ENCODE measurements around the gene ASB7.

Gene ASB7

GRCh38 chr15:100686725-100687473 lies 84.5 kb downstream of the ASB7 start:
- no peak for TF ChIP-seq FOXP2 (optimal IDR thresholded peaks at IDR 0.05; ENCODE audit: control extremely low read depth, extremely low read length, insufficient read depth)
- no peak for TF ChIP-seq EZH2 (IDR thresholded peaks at IDR 0.05)
- TF ChIP-seq POLR2AphosphoS5 (IDR thresholded peaks at IDR 0.05; ENCODE audit: borderline replicate concordance, low read depth, low read length), result no peak
- Histone ChIP-seq H3K27ac (no peak overlapping the region), H3K9me3 (ENCODE audit: low read depth, low read length) (no peaks in the 10 kb centered on the region), H3K36me3 (ENCODE audit: insufficient read depth, low read length) (no peaks in the 10 kb centered on the region), H3K4me3 (no peak overlapping the region), H3K9ac (ENCODE audit: insufficient read length) (no peak overlapping the region)
- no peak for DNase-seq (ENCODE audit: low read depth, low spot score)

GRCh38 chr15:100687582-100688141 lies 85.3 kb downstream of the ASB7 start:
- H3K9me3 ChIP-seq (ENCODE audit: low read depth, low read length), result no peaks in the 10 kb centered on the region
- H3K9ac ChIP-seq (ENCODE audit: insufficient read length), result no peak overlapping the region
- TF ChIP-seq EZH2 (IDR thresholded peaks at IDR 0.05) (no peak), FOXP2 (optimal IDR thresholded peaks at IDR 0.05; ENCODE audit: control extremely low read depth, extremely low read length, insufficient read depth) (no peak), POLR2AphosphoS5 (IDR thresholded peaks at IDR 0.05; ENCODE audit: borderline replicate concordance, low read depth, low read length) (no peak)
- no peak for DNase-seq (ENCODE audit: low read depth, low spot score)
- no peak overlapping the region for H3K27ac ChIP-seq
- no peak overlapping the region for H3K4me3 ChIP-seq
- no peaks in the 10 kb centered on the region for H3K36me3 ChIP-seq (ENCODE audit: insufficient read depth, low read length)

- TF ChIP-seq EZH2 (IDR thresholded peaks at IDR 0.05), result no peak
- no peak for TF ChIP-seq POLR2AphosphoS5 (IDR thresholded peaks at IDR 0.05; ENCODE audit: borderline replicate concordance, low read depth, low read length)
- no peak for TF ChIP-seq FOXP2 (optimal IDR thresholded peaks at IDR 0.05; ENCODE audit: control extremely low read depth, extremely low read length, insufficient read depth)
- DNase-seq (ENCODE audit: low read depth, low spot score), result no peak
- Histone ChIP-seq H3K27ac (no peak overlapping the region), H3K4me3 (no peak overlapping the region), H3K9ac (ENCODE audit: insufficient read length) (no peak overlapping the region), H3K36me3 (ENCODE audit: insufficient read depth, low read length) (no peaks in the 10 kb centered on the region), H3K9me3 (ENCODE audit: low read depth, low read length) (no peaks in the 10 kb centered on the region)
Observed at GRCh38 chr15:100688549-100689120, 86.2 kb downstream of the ASB7 start.

- no peak for TF ChIP-seq FOXP2 (optimal IDR thresholded peaks at IDR 0.05; ENCODE audit: control extremely low read depth, extremely low read length, insufficient read depth)
- TF ChIP-seq EZH2 (IDR thresholded peaks at IDR 0.05), result no peak
- no peak for TF ChIP-seq POLR2AphosphoS5 (IDR thresholded peaks at IDR 0.05; ENCODE audit: borderline replicate concordance, low read depth, low read length)
- Histone ChIP-seq H3K4me3 (no peak overlapping the region), H3K9me3 (ENCODE audit: low read depth, low read length) (no peaks in the 10 kb centered on the region), H3K27ac (no peak overlapping the region), H3K9ac (ENCODE audit: insufficient read length) (no peak overlapping the region), H3K36me3 (ENCODE audit: insufficient read depth, low read length) (no peaks in the 10 kb centered on the region)
- DNase-seq (ENCODE audit: low read depth, low spot score), result no peak
Observed at GRCh38 chr15:100689131-100689899, 86.9 kb downstream of the ASB7 start.

GRCh38 chr15:100690032-100690794 lies 87.8 kb downstream of the ASB7 start:
- Histone ChIP-seq H3K36me3 (ENCODE audit: insufficient read depth, low read length) (no peaks in the 10 kb centered on the region), H3K9ac (ENCODE audit: insufficient read length) (no peak overlapping the region), H3K9me3 (ENCODE audit: low read depth, low read length) (no peaks in the 10 kb centered on the region), H3K27ac (no peak overlapping the region), H3K4me3 (no peak overlapping the region)
- no peak for TF ChIP-seq POLR2AphosphoS5 (IDR thresholded peaks at IDR 0.05; ENCODE audit: borderline replicate concordance, low read depth, low read length)
- DNase-seq (ENCODE audit: low read depth, low spot score), result no peak

- Histone ChIP-seq H3K9ac (ENCODE audit: insufficient read length) (no peak overlapping the region), H3K27ac (no peak overlapping the region), H3K9me3 (ENCODE audit: low read depth, low read length) (no peaks in the 10 kb centered on the region), H3K4me3 (no peak overlapping the region), H3K36me3 (ENCODE audit: insufficient read depth, low read length) (no peaks in the 10 kb centered on the region)
- DNase-seq (ENCODE audit: low read depth, low spot score), result no peak
- TF ChIP-seq POLR2AphosphoS5 (IDR thresholded peaks at IDR 0.05; ENCODE audit: borderline replicate concordance, low read depth, low read length) (no peak), FOXP2 (optimal IDR thresholded peaks at IDR 0.05; ENCODE audit: control extremely low read depth, extremely low read length, insufficient read depth) (no peak), EZH2 (IDR thresholded peaks at IDR 0.05) (no peak)
Observed at GRCh38 chr15:100690795-100691158, 88.4 kb downstream of the ASB7 start.

- Histone ChIP-seq H3K4me3 (no peak overlapping the region), H3K36me3 (ENCODE audit: insufficient read depth, low read length) (no peaks in the 10 kb centered on the region), H3K27ac (no peak overlapping the region), H3K9ac (ENCODE audit: insufficient read length) (no peak overlapping the region), H3K9me3 (ENCODE audit: low read depth, low read length) (no peaks in the 10 kb centered on the region)
- no peak for DNase-seq (ENCODE audit: low read depth, low spot score)
- TF ChIP-seq FOXP2 (optimal IDR thresholded peaks at IDR 0.05; ENCODE audit: control extremely low read depth, extremely low read length, insufficient read depth) (no peak), EZH2 (IDR thresholded peaks at IDR 0.05) (no peak), POLR2AphosphoS5 (IDR thresholded peaks at IDR 0.05; ENCODE audit: borderline replicate concordance, low read depth, low read length) (no peak)
Observed at GRCh38 chr15:100691321-100691720, 88.9 kb downstream of the ASB7 start.

GRCh38 chr15:100692246-100692645 lies 89.9 kb downstream of the ASB7 start:
- Histone ChIP-seq H3K36me3 (ENCODE audit: insufficient read depth, low read length) (no peaks in the 10 kb centered on the region), H3K27ac (no peak overlapping the region), H3K9ac (ENCODE audit: insufficient read length) (no peak overlapping the region), H3K4me3 (no peak overlapping the region), H3K9me3 (ENCODE audit: low read depth, low read length) (no peaks in the 10 kb centered on the region)
- TF ChIP-seq FOXP2 (optimal IDR thresholded peaks at IDR 0.05; ENCODE audit: control extremely low read depth, extremely low read length, insufficient read depth), result no peak
- TF ChIP-seq EZH2 (IDR thresholded peaks at IDR 0.05), result no peak
- TF ChIP-seq POLR2AphosphoS5 (IDR thresholded peaks at IDR 0.05; ENCODE audit: borderline replicate concordance, low read depth, low read length), result no peak
- no peak for DNase-seq (ENCODE audit: low read depth, low spot score)
